H1 (cell line): ENCODE measurements around the gene ZDHHC11B. TPM values are rescaled to one million over a fixed set of nuclear protein-coding genes. Genes with fewer than 3 reads are reported as not detected.

Source experiments
- CTCF ChIA-PET: fragments of 300-600 bp; sonication (Branson Sonifier 250); formaldehyde crosslinking; loops from one replicate; lab custom pipeline; 2021; ENCODE audit not compliant: partially characterized antibody; lab: Charles Lee
- POLR2A ChIA-PET: fragments of 300-600 bp; sonication (Branson Sonifier 250); formaldehyde crosslinking; loops from one replicate; lab custom pipeline; 2021; ENCODE audit warnings: inconsistent platforms; ENCODE audit not compliant: partially characterized antibody; lab: Charles Lee
- DNase-seq, 2 experiments: peaks; one replicate each; pipeline versions ENCODE4 v3.0.0 to v3.0.0-alpha.2; 2010 to 2022; ENCODE audit warnings: low spot score in 2 of 2, low read depth in 1 of 2, mixed read lengths in 1 of 2
- FAIRE-seq: peaks from 2 replicates; lab custom pipeline; 2011; peaks lifted over from hg19 to GRCh38; lab: Jason Lieb, UNC
- H2AFZ ChIP-seq: 2 replicates; pipeline ENCODE4 v1.8.1; 2012; ENCODE audit warnings: low read length, inconsistent platforms
- H2AK5ac ChIP-seq: 2 replicates; pipeline ENCODE4 v1.6.1; 2013; ENCODE audit warnings: low read depth, low read length
- H2BK120ac ChIP-seq: replicated peaks from 2 replicates; pipeline ENCODE3; 2013; ENCODE audit warnings: low read depth, low read length, inconsistent platforms
- H2BK12ac ChIP-seq: 2 replicates; pipeline ENCODE4 v1.6.1; 2013; ENCODE audit warnings: low read depth, low read length
- H2BK15ac ChIP-seq: 2 replicates; pipeline ENCODE4 v1.6.1; 2013; ENCODE audit warnings: low read length
- H2BK20ac ChIP-seq: 2 replicates; pipeline ENCODE4 v1.6.1; 2013; ENCODE audit warnings: low read length
- H2BK5ac ChIP-seq: 2 replicates; pipeline ENCODE4 v1.6.1; 2013; ENCODE audit warnings: low read depth, low read length
- H3K14ac ChIP-seq: 2 replicates; pipeline ENCODE4 v1.6.1; 2013; ENCODE audit warnings: inconsistent platforms; ENCODE audit not compliant: insufficient read length
- H3K18ac ChIP-seq: 2 replicates; pipeline ENCODE4 v1.6.1; 2013; ENCODE audit warnings: low read length; ENCODE audit errors: extremely low read depth
- H3K23ac ChIP-seq: 2 replicates; pipeline ENCODE4 v1.6.1; 2013; ENCODE audit warnings: inconsistent platforms; ENCODE audit not compliant: insufficient read length
- H3K23me2 ChIP-seq: 2 replicates; pipeline ENCODE4 v1.6.1; 2013; ENCODE audit warnings: low read depth, low read length
- H3K27ac ChIP-seq: 2 replicates; pipeline ENCODE4 v1.6.1; 2011; ENCODE audit warnings: low read depth, low read length, inconsistent platforms
- H3K27me3 ChIP-seq, 4 experiments: replicated peaks in 1 of 4; 1 replicate in 1 of 4; 2 replicates in 3 of 4; pipeline versions ENCODE4 v1.6.1 to v1.8.1; 2011 to 2013; ENCODE audit warnings: low read length in 3 of 4, mild to moderate bottlenecking in 3 of 4, inconsistent platforms in 2 of 4, mixed read lengths in 2 of 4, moderate library complexity in 1 of 4; ENCODE audit not compliant: control insufficient read depth in 3 of 4, insufficient read depth in 3 of 4; ENCODE audit errors: extremely low read depth in 1 of 4
- H3K36me3 ChIP-seq, 4 experiments: 2 replicates each; pipeline versions ENCODE4 v1.6.1 to v1.8.1; 2011 to 2013; ENCODE audit warnings: mild to moderate bottlenecking in 4 of 4, low read length in 3 of 4, moderate library complexity in 2 of 4, control low read depth in 1 of 4, inconsistent platforms in 1 of 4; ENCODE audit not compliant: insufficient read depth in 4 of 4, control insufficient read depth in 2 of 4
- H3K4ac ChIP-seq: replicated peaks from 2 replicates; pipeline ENCODE3; 2013; ENCODE audit warnings: low read length, low read depth, mixed read lengths, inconsistent platforms; ENCODE audit not compliant: insufficient read length
- H3K4me1 ChIP-seq, 4 experiments: replicated peaks in 1 of 4; 1 replicate in 1 of 4; 2 replicates in 3 of 4; pipeline versions ENCODE4 v1.6.1 to v1.8.1; 2011 to 2013; ENCODE audit warnings: low read length in 3 of 4, inconsistent platforms in 2 of 4, mixed read lengths in 1 of 4; ENCODE audit not compliant: insufficient read depth in 4 of 4, control insufficient read depth in 3 of 4
- H3K4me2 ChIP-seq, 2 experiments: 2 replicates each; pipeline versions ENCODE4 v1.6.1 to v1.8.1; 2011 to 2013; ENCODE audit warnings: low read depth in 2 of 2, low read length in 2 of 2, control low read depth in 1 of 2, inconsistent platforms in 1 of 2, mild to moderate bottlenecking in 1 of 2; ENCODE audit not compliant: insufficient read depth in 1 of 2
- H3K4me3 ChIP-seq, 4 experiments: fragments of 200-600, 300-600 bp in 1 of 4; sonication (generic), shearing (Covaris generic), sonication (Bioruptor Twin) in 1 of 4; 2 replicates each; pipeline versions ENCODE4 v1.5.1 to v1.8.1; 2011 to 2016; ENCODE audit warnings: low read length in 4 of 4, low read depth in 3 of 4, control low read depth in 2 of 4, inconsistent platforms in 2 of 4, mild to moderate bottlenecking in 2 of 4, mixed read lengths in 1 of 4, moderate library complexity in 1 of 4; ENCODE audit not compliant: insufficient read depth in 2 of 4; ENCODE audit errors: extremely low read depth in 1 of 4
- H3K56ac ChIP-seq: replicated peaks from 2 replicates; pipeline ENCODE3; 2013; ENCODE audit warnings: low read depth, mild to moderate bottlenecking, mixed read lengths, low read length, inconsistent platforms; ENCODE audit not compliant: insufficient read length
- H3K79me1 ChIP-seq: 2 replicates; pipeline ENCODE4 v1.6.1; 2013; ENCODE audit warnings: low read depth, low read length, control low read depth
- H3K79me2 ChIP-seq, 2 experiments: 2 replicates each; pipeline versions ENCODE4 v1.6.1 to v1.8.1; 2012 to 2013; ENCODE audit warnings: low read length in 2 of 2, mild to moderate bottlenecking in 2 of 2, inconsistent platforms in 1 of 2; ENCODE audit not compliant: insufficient read depth in 2 of 2, control insufficient read depth in 1 of 2
- H3K9ac ChIP-seq, 4 experiments: replicated peaks in 1 of 4; 1 replicate in 1 of 4; 2 replicates in 3 of 4; pipeline versions ENCODE4 v1.6.1 to v1.8.1; 2011 to 2013; ENCODE audit warnings: low read depth in 3 of 4, low read length in 3 of 4, control low read depth in 2 of 4, mild to moderate bottlenecking in 2 of 4, moderate library complexity in 2 of 4, inconsistent platforms in 1 of 4; ENCODE audit errors: extremely low read depth in 1 of 4
- H3K9me3 ChIP-seq, 2 experiments: 2 replicates each; pipeline versions ENCODE4 v1.6.1 to v1.8.1; 2012 to 2013; ENCODE audit warnings: mild to moderate bottlenecking in 2 of 2, moderate library complexity in 2 of 2, control low read depth in 1 of 2, inconsistent platforms in 1 of 2, low read depth in 1 of 2, low read length in 1 of 2, mixed read lengths in 1 of 2; ENCODE audit not compliant: insufficient read depth in 2 of 2
- H4K20me1 ChIP-seq, 2 experiments: replicated peaks in 1 of 2; 2 replicates each; pipeline versions ENCODE3 to v1.8.1; 2011 to 2013; ENCODE audit warnings: inconsistent platforms in 2 of 2, low read length in 2 of 2, mild to moderate bottlenecking in 1 of 2; ENCODE audit not compliant: insufficient read depth in 2 of 2, control insufficient read depth in 1 of 2
- H4K5ac ChIP-seq: 2 replicates; pipeline ENCODE4 v1.6.1; 2013; ENCODE audit warnings: low read length, low read depth, mixed read lengths, inconsistent platforms; ENCODE audit not compliant: insufficient read length
- H4K8ac ChIP-seq: 2 replicates; pipeline ENCODE4 v1.8.0; 2013; ENCODE audit warnings: mild to moderate bottlenecking, moderate library complexity, low read length, inconsistent platforms; ENCODE audit not compliant: insufficient read depth; ENCODE audit errors: extremely low read depth
- H4K91ac ChIP-seq: replicated peaks from 2 replicates; pipeline ENCODE3; 2013; ENCODE audit warnings: low read length, mixed read lengths, inconsistent platforms; ENCODE audit not compliant: insufficient read length
- KDM1A ChIP-seq: fragments of 200-600, 300-600 bp; sonication (generic); IDR thresholded peaks from 2 replicates; pipeline ENCODE4 v1.7.1; 2016; ENCODE audit warnings: mild to moderate bottlenecking, low read length, borderline replicate concordance
- TBP ChIP-seq: IDR thresholded peaks from 2 replicates; pipeline ENCODE4 v1.6.1; 2011; ENCODE audit warnings: low read depth, low read length, improper control_type of control experiment
- WGBS, 2 experiments: shearing (Covaris generic) in 1 of 2; methylation state at CpG; one replicate each; pipeline versions ENCODE4 v1.1.6 to v1.1.7; 2013 to 2015; ENCODE audit warnings: low lambda C conversion rate in 2 of 2, mixed read lengths in 2 of 2, inconsistent platforms in 1 of 2, low coverage in 1 of 2, missing lambda C conversion rate in 1 of 2; ENCODE audit not compliant: insufficient replicate concordance in 2 of 2, insufficient coverage in 1 of 2, insufficient read length in 1 of 2; ENCODE audit errors: extremely low coverage in 1 of 2, missing lambda C conversion rate in 1 of 2; 5-methylcytosine and 5-hydroxymethylcytosine counted together
- polyA plus RNA-seq, 7 experiments: library from polyadenylated mRNA; depleted of rRNA in 3 of 7; stranded (reverse) in 5 of 7; unstranded in 2 of 7; fragments of >200 nt in 5 of 7; fragments of 200-250 nt in 2 of 7; gene quantifications; 1 replicate in 5 of 7; 2 replicates in 1 of 7; 4 replicates in 1 of 7; pipeline versions ENCODE4 v1.2.1 to v1.2.3, GENCODE V29; 2011 to 2013; ENCODE audit warnings: missing spikeins in 2 of 7, mixed read lengths in 2 of 7
- total RNA-seq: library from RNA; stranded (reverse); fragmentation: NEBNext Ultra II Directional; extraction: Animal tissue kit (Norgen Biotek cat#: 25700); gene quantifications from 2 replicates; pipeline ENCODE4 v1.2.1, GENCODE V29; 2021
- TF ChIP-seq, protein P1 (sequence below): IDR thresholded peaks from 2 replicates; pipeline ENCODE4 v1.6.1; 2012; ENCODE audit warnings: low read length, inconsistent platforms

Gene ZDHHC11B
- total and polyA plus RNA-seq, 2 of the 8 experiments (the other 6 are each of a cell fraction or from before 2014, with no cell fraction given), result 0.29 to 2.5 TPM

DNA sequence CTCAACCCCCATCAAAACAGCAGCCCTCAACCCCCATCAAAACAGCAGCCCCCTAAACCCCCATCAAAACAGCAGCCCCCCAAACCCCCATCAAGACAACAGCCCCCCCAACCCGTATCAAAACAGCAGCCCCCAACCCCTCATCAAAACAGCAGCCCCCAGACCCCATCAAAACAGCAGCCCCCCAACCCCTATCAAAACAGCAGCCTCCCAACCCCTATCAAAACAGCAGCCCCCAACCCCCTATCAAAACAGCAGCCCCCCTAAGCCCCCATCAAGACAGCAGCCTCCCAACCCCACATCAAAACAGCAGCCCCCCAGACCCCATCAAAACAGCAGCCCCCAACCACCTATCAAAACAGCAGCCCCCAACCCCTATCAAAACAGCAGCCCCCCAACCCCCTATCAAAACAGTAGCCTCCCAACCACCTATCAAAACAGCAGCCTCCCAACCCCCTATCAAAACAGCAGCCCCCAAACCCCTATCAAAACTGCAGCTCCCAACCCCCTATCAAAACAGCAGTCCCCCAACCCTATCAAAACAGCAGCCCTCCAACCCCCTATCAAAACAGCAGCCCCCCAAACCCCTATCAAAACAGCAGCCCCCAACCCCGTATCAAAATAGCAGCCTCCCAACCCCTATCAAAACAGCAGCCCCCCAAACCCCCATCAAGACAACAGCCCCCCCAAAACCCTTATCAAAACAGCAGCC, 92.6 kb downstream of the ZDHHC11B start:
- CTCF ChIA-PET, result no interaction called here
- 0 out of 7 replicates have a peak, but pooled peaks cover 0 to 2% (median 0%) of the 10 kb centered on the region in 4 experiments for H3K4me1 ChIP-seq
- no peak overlapping the region for H4K8ac ChIP-seq
- no CpG with 5 or more reads among the region's 2 CpGs for WGBS, 2 experiments
- no peaks in the 10 kb centered on the region for H3K9me3 ChIP-seq
- no peak overlapping the region for H3K9ac ChIP-seq
- no peaks in the 10 kb centered on the region for H3K79me1 ChIP-seq
- H3K79me2 ChIP-seq, result no peaks in the 10 kb centered on the region
- H3K18ac ChIP-seq, result no peak overlapping the region
- no peaks in the 10 kb centered on the region for H4K20me1 ChIP-seq
- no peak overlapping the region for H2BK5ac ChIP-seq
- H2BK120ac ChIP-seq, result no peak overlapping the region
- no peak overlapping the region for H2AFZ ChIP-seq
- H3K27me3 ChIP-seq, result peaks cover 3 to 13% (median 12%) of the 10 kb centered on the region in 4 experiments
- no peak overlapping the region for H2BK12ac ChIP-seq
- TF ChIP-seq TBP (no peak), KDM1A (0 out of 2 replicates have a peak, but pooled peaks have one; percentile 48)
- TF ChIP-seq, protein P1, sequence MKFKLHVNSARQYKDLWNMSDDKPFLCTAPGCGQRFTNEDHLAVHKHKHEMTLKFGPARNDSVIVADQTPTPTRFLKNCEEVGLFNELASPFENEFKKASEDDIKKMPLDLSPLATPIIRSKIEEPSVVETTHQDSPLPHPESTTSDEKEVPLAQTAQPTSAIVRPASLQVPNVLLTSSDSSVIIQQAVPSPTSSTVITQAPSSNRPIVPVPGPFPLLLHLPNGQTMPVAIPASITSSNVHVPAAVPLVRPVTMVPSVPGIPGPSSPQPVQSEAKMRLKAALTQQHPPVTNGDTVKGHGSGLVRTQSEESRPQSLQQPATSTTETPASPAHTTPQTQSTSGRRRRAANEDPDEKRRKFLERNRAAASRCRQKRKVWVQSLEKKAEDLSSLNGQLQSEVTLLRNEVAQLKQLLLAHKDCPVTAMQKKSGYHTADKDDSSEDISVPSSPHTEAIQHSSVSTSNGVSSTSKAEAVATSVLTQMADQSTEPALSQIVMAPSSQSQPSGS, result no peak
- no peak overlapping the region for H2BK15ac ChIP-seq
- no peaks in the 10 kb centered on the region; the same call in 1 of the 2 replicates for H3K23me2 ChIP-seq
- no peak overlapping the region for H3K27ac ChIP-seq
- no peak overlapping the region for H2AK5ac ChIP-seq
- no peak for DNase-seq
- no peak overlapping the region for H3K14ac ChIP-seq
- H3K23ac ChIP-seq, result no peak overlapping the region
- H3K4me2 ChIP-seq, result peak overlapping the region in 1 of 2 experiments; percentile 50; a peak in 1 of 4 replicates
- no peak overlapping the region for H3K4ac ChIP-seq
- POLR2A ChIA-PET, result interaction anchor here (0.6 kb wide), 1 partner anchor 17 kb away, joined by 3 read pairs; no protein-coding TSS in a partner anchor
- no peaks in the 10 kb centered on the region for H3K36me3 ChIP-seq
- FAIRE-seq, result no peak
- H2BK20ac ChIP-seq, result no peak overlapping the region
- H4K91ac ChIP-seq, result no peak overlapping the region
- H4K5ac ChIP-seq, result no peak overlapping the region
- H3K56ac ChIP-seq, result no peak overlapping the region
- peak overlapping the region in 1 of 4 experiments; percentile 49; a peak in 1 of 8 replicates for H3K4me3 ChIP-seq
